ENCODE measurements around the gene RAD51B.

GRCh38 chr14:68777644-68778043 lies 958.1 kb downstream of the RAD51B start:
- no peak for TF ChIP-seq POLR2A (IDR thresholded peaks at IDR 0.05)
- TF ChIP-seq, protein P1, sequence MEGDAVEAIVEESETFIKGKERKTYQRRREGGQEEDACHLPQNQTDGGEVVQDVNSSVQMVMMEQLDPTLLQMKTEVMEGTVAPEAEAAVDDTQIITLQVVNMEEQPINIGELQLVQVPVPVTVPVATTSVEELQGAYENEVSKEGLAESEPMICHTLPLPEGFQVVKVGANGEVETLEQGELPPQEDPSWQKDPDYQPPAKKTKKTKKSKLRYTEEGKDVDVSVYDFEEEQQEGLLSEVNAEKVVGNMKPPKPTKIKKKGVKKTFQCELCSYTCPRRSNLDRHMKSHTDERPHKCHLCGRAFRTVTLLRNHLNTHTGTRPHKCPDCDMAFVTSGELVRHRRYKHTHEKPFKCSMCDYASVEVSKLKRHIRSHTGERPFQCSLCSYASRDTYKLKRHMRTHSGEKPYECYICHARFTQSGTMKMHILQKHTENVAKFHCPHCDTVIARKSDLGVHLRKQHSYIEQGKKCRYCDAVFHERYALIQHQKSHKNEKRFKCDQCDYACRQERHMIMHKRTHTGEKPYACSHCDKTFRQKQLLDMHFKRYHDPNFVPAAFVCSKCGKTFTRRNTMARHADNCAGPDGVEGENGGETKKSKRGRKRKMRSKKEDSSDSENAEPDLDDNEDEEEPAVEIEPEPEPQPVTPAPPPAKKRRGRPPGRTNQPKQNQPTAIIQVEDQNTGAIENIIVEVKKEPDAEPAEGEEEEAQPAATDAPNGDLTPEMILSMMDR (IDR thresholded peaks at IDR 0.05) = no peak

Measured in thyroid gland (tissue), 4 donors.